ENCODE measurements around the gene C9orf153. TPM values are rescaled to one million over a fixed set of nuclear protein-coding genes. Genes with fewer than 3 reads are reported as not detected.

Gene C9orf153
- total and polyA plus RNA-seq, 2 of the 8 experiments (the other 6 are each of a cell fraction or from before 2014, with no cell fraction given) = not detected

Small RNAs within 50 kb of the gene (small RNA-seq; reads per million reads assigned to genes)
- gene AL137849.1 (ENCODE audit: insufficient read depth) (not detected), gene RN7SKP264 (ENCODE audit: insufficient read depth) (not detected)

Other genes with a start within 250 kb of the C9orf153 start
- 88.9 and 89.4 TPM in 2 replicates for gene GOLM1, start 160.1 kb downstream of the C9orf153 start, total RNA-seq (2021; fragmentation: NEBNext Ultra II Directional; extraction: Animal tissue kit (Norgen Biotek cat#: 25700))
- 32.2 and 45.9 TPM in 2 replicates for gene GOLM1, start 160.1 kb downstream of the C9orf153 start, polyA plus RNA-seq (2011; rRNA removed)
- gene ISCA1, start 22.9 kb upstream of the C9orf153 start, total RNA-seq (2021; fragmentation: NEBNext Ultra II Directional; extraction: Animal tissue kit (Norgen Biotek cat#: 25700)) = 39.0 and 40.0 TPM in 2 replicates
- gene ISCA1, start 22.9 kb upstream of the C9orf153 start, polyA plus RNA-seq (2011; rRNA removed) = 18.1 and 35.0 TPM in 2 replicates
- gene TUT7, start 94.8 kb upstream of the C9orf153 start, total RNA-seq (2021; fragmentation: NEBNext Ultra II Directional; extraction: Animal tissue kit (Norgen Biotek cat#: 25700)) = 19.3 and 21.5 TPM in 2 replicates
- gene TUT7, start 94.8 kb upstream of the C9orf153 start, polyA plus RNA-seq (2011; rRNA removed) = 2.9 and 4.8 TPM in 2 replicates

All from H1 (cell line).